ENCODE measurements around the gene WNT7A.
A peak's percentile ranks its signal among the peaks of the same experiment; 100 is the strongest.
"Not testable (repeated sequence)": the region's sequence is repeated elsewhere in the genome, so short reads cannot be mapped to it uniquely, and the experiment has no call there.

The WNT7A gene

GRCh38 chr3:13879946-13880810 is at the start of gene WNT7A:
Gene WNT7A (minus strand): TSS chr3:13880071. CDS start chr3:13879816, 255 bp downstream.
- DNase-seq: peak; percentile 56

DNA sequence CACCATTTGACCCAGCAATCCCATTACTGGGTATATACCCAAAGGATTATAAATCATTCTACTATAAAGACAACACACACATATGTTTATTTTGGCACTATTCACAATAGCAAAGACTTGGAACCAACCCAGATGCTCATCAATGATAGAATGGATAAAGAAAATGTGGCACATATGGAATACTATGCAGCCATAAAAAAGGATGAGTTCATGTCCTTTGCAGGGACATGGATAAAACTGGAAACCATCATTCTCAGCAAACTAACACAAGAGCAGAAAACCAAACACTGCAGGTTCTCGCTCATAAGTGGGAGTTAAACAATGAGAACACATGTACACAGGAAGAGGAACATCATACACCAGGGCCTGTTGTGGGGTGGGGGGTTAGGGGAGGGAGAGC is 48.9 kb upstream of the WNT7A start:
- not testable (repeated sequence) for DNase-seq

DNA sequence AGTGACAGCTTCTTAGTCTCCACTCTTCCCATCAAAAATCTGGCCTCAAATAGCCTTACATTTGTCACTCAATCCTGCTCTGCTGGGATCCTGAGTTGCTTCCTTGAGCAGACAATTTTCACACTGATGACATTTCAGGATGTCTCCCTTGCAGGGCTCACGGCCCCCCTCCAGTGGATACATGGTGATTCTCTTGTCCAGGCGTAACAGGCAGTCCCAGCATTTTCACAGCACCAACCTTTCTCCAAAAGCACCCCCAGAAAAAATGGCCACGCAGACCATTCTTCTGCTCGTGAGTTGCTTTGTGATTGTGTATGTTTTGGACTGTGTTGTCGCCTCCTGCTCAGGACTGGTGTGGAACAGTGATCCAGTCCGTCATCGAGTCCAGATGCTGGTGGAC is 47.4 kb upstream of the WNT7A start:
- DNase-seq: no peak

- no peak for DNase-seq
These were observed 36.5 kb upstream of the WNT7A start for GRCh38 chr3:13916375-13916774.

DNA sequence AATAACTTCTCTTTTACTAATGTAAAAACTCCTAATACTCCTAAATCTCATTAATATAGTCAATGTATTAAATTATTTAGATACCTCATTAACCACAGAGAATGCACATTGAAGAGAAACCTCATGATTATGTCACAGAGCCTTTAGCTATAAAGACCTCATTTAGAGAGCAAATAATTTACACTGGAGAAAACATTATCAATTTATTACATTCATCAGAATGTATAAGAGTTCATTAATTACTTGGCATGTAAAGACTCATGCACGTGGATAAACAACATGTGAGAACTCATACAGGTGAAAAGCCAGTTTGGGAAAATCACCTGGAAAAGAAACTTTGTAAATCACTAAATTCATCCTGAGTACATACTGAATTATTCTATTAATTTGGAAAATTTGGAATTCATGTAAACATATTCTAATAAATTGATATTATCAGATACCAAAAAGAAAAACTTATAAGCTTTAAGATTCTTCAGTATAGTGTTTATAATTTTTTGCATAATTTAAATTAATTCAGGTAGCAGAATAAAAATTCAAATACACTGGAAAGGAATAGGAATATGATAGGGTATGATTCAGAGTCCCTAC is 22.9 kb upstream of the WNT7A start:
- no peak for DNase-seq

DNA sequence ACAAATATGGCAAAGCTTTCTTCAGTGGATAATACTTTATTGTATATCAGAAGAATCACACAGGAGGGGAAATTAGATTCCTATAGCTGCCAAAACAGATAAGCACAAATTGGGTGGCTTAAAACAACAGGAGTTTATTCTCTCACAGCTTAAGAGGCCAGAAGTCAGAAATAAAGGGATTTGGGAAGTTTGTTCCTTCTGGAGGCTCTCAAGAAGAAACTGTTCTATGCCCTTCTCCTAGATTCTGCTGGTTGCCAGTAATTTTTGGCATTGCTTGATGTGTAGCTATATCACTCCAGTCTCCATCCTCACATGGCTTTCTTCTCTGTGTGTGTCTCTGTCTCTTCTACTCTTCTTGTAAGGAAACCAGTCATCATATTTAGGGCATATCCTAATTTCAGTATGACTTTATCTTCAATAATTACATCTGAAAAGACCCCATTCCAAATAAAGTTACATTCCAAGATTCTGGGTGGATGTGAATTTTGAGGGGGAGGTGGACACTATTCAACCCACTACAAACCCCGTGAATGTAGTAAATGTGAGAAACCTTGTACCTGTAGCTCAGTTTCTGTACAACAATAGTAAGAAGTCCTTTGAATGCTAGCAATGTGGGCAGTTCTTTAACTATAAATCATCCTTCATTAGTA is 22.2 kb upstream of the WNT7A start:
- no peak for DNase-seq

- DNase-seq: no peak
These were observed 18.5 kb upstream of the WNT7A start for GRCh38 chr3:13898346-13898745.

DNA sequence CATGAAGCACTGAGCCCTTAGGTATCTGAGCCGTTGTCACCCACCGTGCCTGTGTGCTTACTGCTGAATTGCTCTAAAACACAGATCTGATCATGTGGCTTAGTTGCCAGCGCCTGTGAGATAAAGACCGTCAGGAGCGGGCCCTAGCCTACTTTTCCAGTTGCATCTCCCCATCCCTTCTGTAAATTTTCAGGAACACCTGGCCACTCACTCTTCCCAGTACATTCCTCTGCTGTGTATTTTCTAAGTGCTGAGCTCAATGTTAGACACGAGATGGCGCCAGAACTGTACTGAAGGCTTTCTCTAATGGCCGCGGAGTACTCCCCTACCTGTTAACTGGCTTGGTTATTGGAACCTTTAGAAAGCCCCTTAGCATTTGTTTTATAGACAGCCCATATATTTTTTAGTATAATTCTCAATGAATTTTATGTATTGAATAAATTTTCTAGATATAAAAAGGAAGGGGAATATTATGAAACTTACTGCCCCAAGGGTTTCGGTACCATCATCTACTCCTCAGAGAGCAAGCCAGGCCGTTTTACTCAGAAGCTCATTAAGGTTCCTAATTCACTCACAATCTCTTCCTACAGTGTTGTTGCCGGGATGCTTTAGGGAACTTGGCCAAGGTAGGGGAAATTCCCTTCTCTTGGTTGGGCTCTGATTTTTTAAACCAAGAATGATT is 16.7 kb upstream of the WNT7A start:
- peak; percentile 67 for DNase-seq

DNA sequence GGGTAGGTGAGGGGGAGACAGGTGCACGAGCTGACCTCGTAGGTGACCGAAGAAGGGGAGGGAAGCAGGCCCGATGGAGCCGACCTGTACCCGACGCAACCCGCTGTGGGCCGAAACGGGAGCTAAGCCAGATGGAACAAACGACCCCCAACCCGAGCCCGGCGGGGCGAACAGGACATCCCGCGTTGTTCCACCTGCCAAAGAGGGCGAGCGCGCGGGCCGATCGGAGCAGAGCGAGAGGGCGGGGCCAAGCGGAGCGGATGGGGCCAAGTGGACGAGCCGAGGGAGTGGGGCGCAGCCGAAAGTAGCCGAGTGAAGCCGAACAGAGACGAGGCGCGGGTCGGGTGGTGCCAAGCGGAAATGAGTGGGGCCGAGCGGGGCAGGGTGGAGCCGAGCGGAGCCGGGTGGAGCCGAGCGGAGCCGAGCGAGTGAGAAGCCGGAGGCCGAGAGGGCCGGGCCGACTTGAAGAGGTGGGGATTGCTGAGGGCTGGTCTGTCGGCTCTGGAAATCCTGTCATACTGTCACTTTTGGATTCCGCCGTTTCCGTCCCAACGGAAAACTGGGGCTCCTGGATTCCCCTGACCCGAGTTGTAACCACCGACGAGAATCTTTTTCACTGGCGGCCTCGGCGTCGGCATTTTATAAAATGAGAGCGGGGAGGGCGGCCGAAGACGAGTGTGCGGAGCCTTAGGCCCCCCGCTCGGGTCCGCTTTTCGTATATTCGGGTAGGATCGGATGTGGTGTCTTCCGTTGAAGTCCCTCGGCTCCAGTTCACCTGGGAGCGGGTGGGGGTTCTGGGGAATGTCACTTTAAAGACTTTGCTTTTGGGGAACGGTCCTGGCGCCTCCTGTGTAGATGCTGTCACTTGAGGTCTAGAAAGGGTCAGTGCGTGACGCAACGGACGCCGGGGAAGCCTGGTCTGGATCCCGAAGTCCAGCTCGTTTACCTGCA is 15.6 kb upstream of the WNT7A start:
- peak; percentile 95 for DNase-seq

DNA sequence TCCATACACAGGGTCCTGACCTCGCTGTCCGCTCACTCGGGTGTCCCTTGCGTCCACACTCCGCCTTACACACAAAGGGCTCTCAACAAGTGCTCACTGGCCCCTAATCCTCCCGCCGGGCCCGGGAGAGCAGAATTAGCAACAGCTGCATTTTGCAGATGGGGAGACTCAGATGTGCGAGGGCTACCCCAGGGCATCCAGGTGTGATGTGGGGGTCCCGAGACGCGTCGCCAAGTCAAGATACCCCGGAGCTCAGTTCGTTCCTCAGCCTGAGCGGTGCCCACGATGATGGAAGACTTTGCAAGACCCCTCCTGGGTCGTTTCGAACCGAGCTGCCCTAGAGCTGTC is 14.9 kb upstream of the WNT7A start:
- DNase-seq: no peak

GRCh38 chr3:13894096-13894806 is 14.4 kb upstream of the WNT7A start:
- DNase-seq: no peak

- DNase-seq: no peak
These were observed 12.4 kb upstream of the WNT7A start for GRCh38 chr3:13892304-13892703.

DNA sequence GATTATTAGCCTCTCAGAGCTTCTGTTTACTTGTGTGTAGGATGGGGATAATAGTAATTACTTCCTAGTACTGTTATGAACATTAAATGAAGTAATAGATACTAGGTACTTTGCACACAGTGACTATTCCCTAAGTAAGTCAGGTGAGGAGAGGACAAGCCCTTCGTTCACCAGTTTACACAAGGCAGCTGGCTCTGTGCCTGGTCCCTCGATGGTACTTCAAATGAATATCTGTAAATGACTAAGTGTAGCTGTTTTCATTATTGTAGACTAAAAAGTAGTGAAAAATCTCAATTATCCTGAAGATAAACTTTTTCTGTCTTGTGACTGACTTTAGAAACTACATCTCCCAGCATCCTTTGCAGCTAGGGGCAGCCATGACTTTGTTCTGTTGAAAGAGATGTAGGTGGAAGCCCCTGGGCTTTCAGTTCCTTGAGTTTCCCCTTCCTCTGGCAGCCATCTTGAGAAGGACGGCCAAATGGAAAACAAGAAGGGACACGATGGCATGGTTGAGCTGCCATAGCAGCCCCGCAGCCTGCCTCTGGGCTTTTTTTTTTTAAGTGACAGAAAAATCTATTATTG is 11.7 kb upstream of the WNT7A start:
- no peak for DNase-seq

- DNase-seq: no peak
These were observed 11.1 kb upstream of the WNT7A start for GRCh38 chr3:13891017-13891392.

DNA sequence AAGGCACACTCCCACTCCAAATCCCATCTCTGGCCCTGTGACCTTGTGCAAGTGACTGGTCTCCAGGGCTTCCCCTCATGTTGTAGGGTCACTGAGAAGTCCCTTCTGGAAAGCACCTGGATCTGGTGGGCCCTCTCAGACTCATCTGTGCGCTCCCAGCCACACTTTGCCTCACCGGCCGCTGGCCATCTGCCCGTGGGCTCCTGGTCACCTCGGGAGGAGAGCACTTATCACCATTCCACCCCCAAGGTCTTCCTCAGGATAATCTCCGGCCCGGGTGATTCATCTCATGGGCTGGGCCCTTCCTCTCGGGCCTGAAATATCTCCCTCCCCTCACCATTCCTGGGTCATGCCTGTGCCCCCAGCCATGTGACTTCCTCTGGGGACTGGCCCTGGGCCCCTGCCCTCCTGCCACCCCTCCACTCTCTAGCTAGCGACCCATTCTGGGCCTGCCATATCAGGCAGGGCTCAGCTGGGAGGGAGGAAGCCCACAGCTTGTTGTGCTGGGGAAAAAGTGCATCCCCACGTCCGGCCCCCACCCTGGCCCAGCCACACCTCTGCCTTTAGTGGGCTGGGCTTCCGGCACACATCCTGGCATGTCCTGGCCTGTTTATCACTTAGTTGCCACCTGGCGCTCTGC is 10.6 kb upstream of the WNT7A start:
- no peak for DNase-seq

- no peak for DNase-seq
These were observed 8.7 kb upstream of the WNT7A start for GRCh38 chr3:13888576-13888975.

DNA sequence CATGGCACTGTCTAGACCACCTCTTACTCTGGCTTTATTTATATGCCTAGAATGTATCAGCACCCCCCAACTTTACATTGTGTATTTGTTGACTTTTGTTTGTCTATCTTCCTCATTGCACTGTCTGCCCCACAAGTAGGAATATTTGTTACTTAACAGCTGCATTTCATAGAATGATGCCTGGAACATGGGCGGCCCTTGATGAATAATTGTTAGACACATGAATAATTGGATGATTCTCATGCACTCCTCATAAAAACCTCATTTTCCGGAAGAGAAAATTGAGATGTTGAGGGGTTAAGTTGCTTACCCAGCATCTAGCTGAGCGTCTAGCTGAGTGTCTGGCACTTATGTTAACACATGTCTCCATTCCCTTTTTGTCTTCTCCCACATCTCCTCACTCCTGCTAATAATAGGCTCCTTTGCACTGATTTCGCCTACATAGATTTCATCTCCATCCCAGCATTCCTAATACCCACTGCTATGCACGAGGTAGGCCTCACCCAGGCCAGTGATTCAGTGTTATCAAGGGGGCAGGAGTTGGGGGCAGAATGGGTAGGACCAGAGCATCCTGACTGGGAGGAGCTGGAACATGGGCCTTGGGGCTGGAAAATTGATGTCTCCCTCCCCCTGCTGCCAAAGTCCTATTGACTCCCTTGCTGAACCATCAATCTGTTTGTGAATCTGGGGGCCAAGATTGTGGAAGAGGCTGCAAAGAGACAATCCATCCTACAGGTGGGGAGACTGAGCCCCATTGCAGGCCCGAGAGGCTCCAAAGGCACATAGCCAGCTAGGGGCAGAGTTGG is 7.8 kb upstream of the WNT7A start:
- no peak for DNase-seq

DNA sequence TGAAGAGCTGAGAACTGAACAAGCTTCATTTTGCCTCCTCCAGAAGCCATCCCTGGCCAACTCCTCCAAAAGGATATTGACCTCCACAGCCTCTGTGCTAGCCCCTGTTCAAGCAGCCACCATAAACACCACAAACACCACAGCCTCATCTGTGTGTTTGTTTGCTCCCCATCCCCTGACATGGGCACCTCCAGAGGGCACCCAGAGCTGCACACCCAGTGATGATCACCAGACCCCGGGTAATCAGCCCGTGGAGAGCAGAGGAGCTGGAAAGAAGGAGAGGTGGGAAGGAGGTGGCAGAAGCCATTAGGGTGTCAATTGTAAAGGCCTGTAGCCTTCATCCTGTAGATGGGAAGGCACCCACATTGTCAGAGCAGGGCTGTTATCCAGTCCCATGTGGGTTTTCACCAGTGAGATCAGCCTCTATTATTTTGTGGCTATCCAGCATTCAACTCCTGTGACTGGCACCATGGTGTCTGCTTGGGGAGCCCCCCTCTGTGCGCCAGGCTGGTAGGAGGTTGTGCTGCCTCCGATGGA is 6.8 kb upstream of the WNT7A start:
- no peak for DNase-seq

GRCh38 chr3:13885704-13886010 is 5.8 kb upstream of the WNT7A start:
- no peak for DNase-seq

Measured in right forelimb (tissue), 1 donor.